Measurements from ENCODE around the gene HRH1.
"Not testable (repeated sequence)": the region's sequence is repeated elsewhere in the genome, so short reads cannot be mapped to it uniquely, and the experiment has no call there.

HRH1 gene

GRCh38 chr3:11197484-11197883 lies 43.2 kb downstream of the HRH1 start:
- DNase-seq (ENCODE audit: low spot score in 2 of 2): no peak
- Histone ChIP-seq H3K9me3 (no peaks in the 10 kb centered on the region), H3K4me3 (no peak overlapping the region), H3K27me3 (ENCODE audit: low read depth) (no peaks in the 10 kb centered on the region), H3K36me3 (replicated peaks) (no peaks in the 10 kb centered on the region), H3K4me1 (no peaks in the 10 kb centered on the region)
- in situ Hi-C loops (cut with MboI; ENCODE audit: low sequenced_read_pairs): no loop called here

- Histone ChIP-seq H3K4me3 (no peak overlapping the region), H3K9me3 (no peaks in the 10 kb centered on the region), H3K27me3 (ENCODE audit: low read depth) (no peaks in the 10 kb centered on the region), H3K36me3 (replicated peaks) (no peaks in the 10 kb centered on the region), H3K4me1 (no peaks in the 10 kb centered on the region)
- in situ Hi-C loops (cut with MboI; ENCODE audit: low sequenced_read_pairs): no loop called here
- DNase-seq (ENCODE audit: low spot score in 2 of 2): no peak
Observed at GRCh38 chr3:11198070-11198469, 43.8 kb downstream of the HRH1 start.

- in situ Hi-C loops (cut with MboI; ENCODE audit: low sequenced_read_pairs): no loop called here
- no peak overlapping the region for H3K4me3 ChIP-seq
- H3K36me3 ChIP-seq (replicated peaks): no peaks in the 10 kb centered on the region
- no peaks in the 10 kb centered on the region for H3K4me1 ChIP-seq
- H3K27me3 ChIP-seq (ENCODE audit: low read depth): no peaks in the 10 kb centered on the region
- no peak for DNase-seq (ENCODE audit: low spot score in 2 of 2)
- H3K9me3 ChIP-seq: no peaks in the 10 kb centered on the region
Observed at GRCh38 chr3:11198495-11198894, 44.2 kb downstream of the HRH1 start.

- Histone ChIP-seq H3K9me3 (no peaks in the 10 kb centered on the region), H3K36me3 (replicated peaks) (no peaks in the 10 kb centered on the region), H3K4me1 (no peaks in the 10 kb centered on the region), H3K27me3 (ENCODE audit: low read depth) (no peaks in the 10 kb centered on the region), H3K4me3 (no peak overlapping the region)
- in situ Hi-C loops (cut with MboI; ENCODE audit: low sequenced_read_pairs): no loop called here
- DNase-seq (ENCODE audit: low spot score in 2 of 2): no peak
Observed at GRCh38 chr3:11199902-11200845, 45.9 kb downstream of the HRH1 start.

- Histone ChIP-seq H3K4me3 (no peak overlapping the region), H3K27me3 (ENCODE audit: low read depth) (no peaks in the 10 kb centered on the region), H3K9me3 (no peaks in the 10 kb centered on the region), H3K4me1 (no peaks in the 10 kb centered on the region), H3K36me3 (replicated peaks) (no peaks in the 10 kb centered on the region)
- DNase-seq (ENCODE audit: low spot score in 2 of 2): no peak
- in situ Hi-C loops (cut with MboI; ENCODE audit: low sequenced_read_pairs): no loop called here
Observed at GRCh38 chr3:11201251-11202019, 47.1 kb downstream of the HRH1 start.

- no peak for DNase-seq (ENCODE audit: low spot score in 2 of 2)
- Histone ChIP-seq H3K4me3 (no peak overlapping the region), H3K27me3 (ENCODE audit: low read depth) (no peaks in the 10 kb centered on the region), H3K36me3 (replicated peaks) (no peaks in the 10 kb centered on the region), H3K4me1 (no peaks in the 10 kb centered on the region), H3K9me3 (no peaks in the 10 kb centered on the region)
- in situ Hi-C loops (cut with MboI; ENCODE audit: low sequenced_read_pairs): no loop called here
Observed at GRCh38 chr3:11203961-11204360, 49.7 kb downstream of the HRH1 start.

- no peaks in the 10 kb centered on the region for H3K36me3 ChIP-seq (replicated peaks)
- in situ Hi-C loops (cut with MboI; ENCODE audit: low sequenced_read_pairs): no loop called here
- H3K27me3 ChIP-seq (ENCODE audit: low read depth): no peaks in the 10 kb centered on the region
- H3K4me3 ChIP-seq: no peak overlapping the region
- no peaks in the 10 kb centered on the region for H3K4me1 ChIP-seq
- H3K9me3 ChIP-seq: no peaks in the 10 kb centered on the region
- no peak for DNase-seq (ENCODE audit: low spot score in 2 of 2)
Observed at GRCh38 chr3:11204697-11205348, 50.5 kb downstream of the HRH1 start.

GRCh38 chr3:11205881-11206280 lies 51.6 kb downstream of the HRH1 start:
- H3K4me1 ChIP-seq; H3K27me3 ChIP-seq (ENCODE audit: low read depth); in situ Hi-C loops (cut with MboI; ENCODE audit: low sequenced_read_pairs); H3K4me3 ChIP-seq; H3K9me3 ChIP-seq; H3K36me3 ChIP-seq (replicated peaks): not testable (repeated sequence)
- DNase-seq (ENCODE audit: low spot score in 2 of 2): peak in 1 of 2 experiments; percentile 15

GRCh38 chr3:11206316-11206715 lies 52.0 kb downstream of the HRH1 start:
- Histone ChIP-seq H3K9me3 (no peaks in the 10 kb centered on the region), H3K27me3 (ENCODE audit: low read depth) (no peaks in the 10 kb centered on the region), H3K4me1 (no peaks in the 10 kb centered on the region), H3K36me3 (replicated peaks) (no peaks in the 10 kb centered on the region), H3K4me3 (no peak overlapping the region)
- no peak for DNase-seq (ENCODE audit: low spot score in 2 of 2)
- in situ Hi-C loops (cut with MboI; ENCODE audit: low sequenced_read_pairs): no loop called here

- no peaks in the 10 kb centered on the region for H3K36me3 ChIP-seq (replicated peaks)
- in situ Hi-C loops (cut with MboI; ENCODE audit: low sequenced_read_pairs): no loop called here
- H3K27me3 ChIP-seq (ENCODE audit: low read depth): no peaks in the 10 kb centered on the region
Observed at GRCh38 chr3:11206953-11207352, 52.7 kb downstream of the HRH1 start.

GRCh38 chr3:11211531-11212298 lies 57.4 kb downstream of the HRH1 start:
- Histone ChIP-seq H3K9me3 (no peaks in the 10 kb centered on the region), H3K36me3 (replicated peaks) (no peaks in the 10 kb centered on the region), H3K27me3 (ENCODE audit: low read depth) (peaks cover 2% of the 10 kb centered on the region; the same call in 1 of the 2 replicates), H3K4me3 (no peak overlapping the region), H3K4me1 (no peaks in the 10 kb centered on the region)
- in situ Hi-C loops (cut with MboI; ENCODE audit: low sequenced_read_pairs): no loop called here
- no peak for DNase-seq (ENCODE audit: low spot score in 2 of 2)

More at GRCh38 chr3:11206953-11207352, 52.7 kb downstream of the HRH1 start:
- H3K9me3 ChIP-seq: no peaks in the 10 kb centered on the region
- no peak for DNase-seq (ENCODE audit: low spot score in 2 of 2)
- H3K4me1 ChIP-seq: no peaks in the 10 kb centered on the region
- no peak overlapping the region for H3K4me3 ChIP-seq

- H3K36me3 ChIP-seq (replicated peaks): no peaks in the 10 kb centered on the region
- in situ Hi-C loops (cut with MboI; ENCODE audit: low sequenced_read_pairs): no loop called here
- no peak overlapping the region for H3K4me3 ChIP-seq
- DNase-seq (ENCODE audit: low spot score in 2 of 2): no peak
- H3K27me3 ChIP-seq (ENCODE audit: low read depth): peaks cover 2% of the 10 kb centered on the region; the same call in 1 of the 2 replicates
- H3K9me3 ChIP-seq: no peaks in the 10 kb centered on the region
- no peaks in the 10 kb centered on the region for H3K4me1 ChIP-seq
Observed at GRCh38 chr3:11212299-11212608, 58.0 kb downstream of the HRH1 start.

- no peaks in the 10 kb centered on the region for H3K4me1 ChIP-seq
- H3K27me3 ChIP-seq (ENCODE audit: low read depth): peaks cover 2% of the 10 kb centered on the region; the same call in 1 of the 2 replicates
- no peak overlapping the region for H3K4me3 ChIP-seq
- no peaks in the 10 kb centered on the region for H3K36me3 ChIP-seq (replicated peaks)
- DNase-seq (ENCODE audit: low spot score in 2 of 2): no peak
- in situ Hi-C loops (cut with MboI; ENCODE audit: low sequenced_read_pairs): no loop called here
- no peaks in the 10 kb centered on the region for H3K9me3 ChIP-seq
Observed at GRCh38 chr3:11212784-11213183, 58.5 kb downstream of the HRH1 start.
